H1 (cell line): Measurements from ENCODE around the gene C1orf50. TPM values are rescaled to one million over a fixed set of nuclear protein-coding genes. Genes with fewer than 3 reads are reported as not detected.

Experiments used
- HDAC6 ChIP-seq: IDR thresholded peaks from one replicate; pipeline ENCODE4 v1.7.1; 2012; ENCODE audit warnings: low read depth, mild to moderate bottlenecking, inconsistent platforms, low read length, moderate library complexity
- polyA plus RNA-seq, 7 experiments: library from polyadenylated mRNA; depleted of rRNA in 3 of 7; stranded (reverse) in 5 of 7; unstranded in 2 of 7; fragments of >200 nt in 5 of 7; fragments of 200-250 nt in 2 of 7; gene quantifications; 1 replicate in 5 of 7; 2 replicates in 1 of 7; 4 replicates in 1 of 7; pipeline versions ENCODE4 v1.2.1 to v1.2.3, GENCODE V29; 2011 to 2013; ENCODE audit warnings: missing spikeins in 2 of 7, mixed read lengths in 2 of 7
- total RNA-seq: library from RNA; stranded (reverse); fragmentation: NEBNext Ultra II Directional; extraction: Animal tissue kit (Norgen Biotek cat#: 25700); gene quantifications from 2 replicates; pipeline ENCODE4 v1.2.1, GENCODE V29; 2021

The C1orf50 gene
- total and polyA plus RNA-seq, 2 of the 8 experiments (the other 6 are each of a cell fraction or from before 2014, with no cell fraction given): 3.2 to 7.1 TPM

GRCh38 chr1:42757892-42758275, 9.2 kb upstream of the C1orf50 start (continued):
- no peak for TF ChIP-seq HDAC6
